ENCODE measurements around the gene CYP3A7. TPM values are rescaled to one million over a fixed set of nuclear protein-coding genes. Genes with fewer than 3 reads are reported as not detected.

The CYP3A7 gene
- total RNA-seq, 1 donor from 2014 or later: not detected

DNA sequence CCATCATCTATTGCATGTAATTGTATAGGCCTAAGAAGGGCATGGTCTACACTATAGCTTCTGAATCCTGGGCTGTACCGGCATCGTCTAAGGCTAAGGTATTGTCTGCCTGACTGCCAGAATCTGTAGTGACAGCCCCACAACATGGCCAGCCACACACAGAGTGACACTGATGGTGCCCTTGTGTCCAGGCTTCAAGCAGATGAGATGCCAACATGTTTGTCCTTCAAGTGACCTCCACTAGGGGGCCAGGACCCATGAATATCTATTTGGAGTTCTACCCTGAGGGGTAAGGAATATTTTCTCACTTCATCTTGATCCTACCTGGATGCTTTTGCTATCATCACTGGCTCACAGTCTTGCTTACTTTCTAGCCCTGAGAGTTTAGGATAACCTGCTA lies 1.5 kb downstream of the CYP3A7 start:
- no peak overlapping the region for H3K4me3 ChIP-seq (ENCODE audit: low read depth, low read length)
- no peaks in the 10 kb centered on the region for H3K36me3 ChIP-seq (ENCODE audit: control insufficient read depth, insufficient read depth, low read length)
- TF ChIP-seq, protein P1, sequence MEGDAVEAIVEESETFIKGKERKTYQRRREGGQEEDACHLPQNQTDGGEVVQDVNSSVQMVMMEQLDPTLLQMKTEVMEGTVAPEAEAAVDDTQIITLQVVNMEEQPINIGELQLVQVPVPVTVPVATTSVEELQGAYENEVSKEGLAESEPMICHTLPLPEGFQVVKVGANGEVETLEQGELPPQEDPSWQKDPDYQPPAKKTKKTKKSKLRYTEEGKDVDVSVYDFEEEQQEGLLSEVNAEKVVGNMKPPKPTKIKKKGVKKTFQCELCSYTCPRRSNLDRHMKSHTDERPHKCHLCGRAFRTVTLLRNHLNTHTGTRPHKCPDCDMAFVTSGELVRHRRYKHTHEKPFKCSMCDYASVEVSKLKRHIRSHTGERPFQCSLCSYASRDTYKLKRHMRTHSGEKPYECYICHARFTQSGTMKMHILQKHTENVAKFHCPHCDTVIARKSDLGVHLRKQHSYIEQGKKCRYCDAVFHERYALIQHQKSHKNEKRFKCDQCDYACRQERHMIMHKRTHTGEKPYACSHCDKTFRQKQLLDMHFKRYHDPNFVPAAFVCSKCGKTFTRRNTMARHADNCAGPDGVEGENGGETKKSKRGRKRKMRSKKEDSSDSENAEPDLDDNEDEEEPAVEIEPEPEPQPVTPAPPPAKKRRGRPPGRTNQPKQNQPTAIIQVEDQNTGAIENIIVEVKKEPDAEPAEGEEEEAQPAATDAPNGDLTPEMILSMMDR (IDR thresholded peaks at IDR 0.05; ENCODE audit: insufficient read depth, low read length, poor library complexity, severe bottlenecking): peak; percentile 20
- no peak for DNase-seq (ENCODE audit: low read depth)
- H3K27me3 ChIP-seq (ENCODE audit: control insufficient read depth, insufficient read depth, low read length): no peaks in the 10 kb centered on the region

DNA sequence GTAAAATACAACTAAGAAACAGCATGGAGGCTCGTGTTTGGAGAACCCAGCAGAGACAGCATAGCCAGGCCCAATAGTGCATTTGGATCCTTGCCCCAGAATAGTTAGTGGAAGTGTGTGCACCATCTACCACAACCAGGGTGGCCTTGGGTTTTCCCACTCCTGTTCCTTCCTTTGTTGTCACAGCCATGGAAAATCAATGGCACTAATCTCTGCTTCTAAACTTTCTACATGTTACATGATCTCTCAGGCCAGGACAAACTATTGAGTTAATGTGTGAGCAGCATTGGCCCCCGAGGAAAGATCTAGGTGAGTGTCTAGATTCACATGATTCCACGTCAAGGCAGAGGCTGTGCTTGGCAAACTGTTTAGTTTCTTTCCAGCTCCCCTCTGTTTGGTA lies 2.0 kb downstream of the CYP3A7 start:
- DNase-seq (ENCODE audit: low read depth): no peak
- Histone ChIP-seq H3K36me3 (ENCODE audit: control insufficient read depth, insufficient read depth, low read length) (no peaks in the 10 kb centered on the region), H3K4me3 (ENCODE audit: low read depth, low read length) (no peak overlapping the region), H3K27me3 (ENCODE audit: control insufficient read depth, insufficient read depth, low read length) (no peaks in the 10 kb centered on the region)
- TF ChIP-seq, protein P1 (IDR thresholded peaks at IDR 0.05; ENCODE audit: insufficient read depth, low read length, poor library complexity, severe bottlenecking): no peak

DNA sequence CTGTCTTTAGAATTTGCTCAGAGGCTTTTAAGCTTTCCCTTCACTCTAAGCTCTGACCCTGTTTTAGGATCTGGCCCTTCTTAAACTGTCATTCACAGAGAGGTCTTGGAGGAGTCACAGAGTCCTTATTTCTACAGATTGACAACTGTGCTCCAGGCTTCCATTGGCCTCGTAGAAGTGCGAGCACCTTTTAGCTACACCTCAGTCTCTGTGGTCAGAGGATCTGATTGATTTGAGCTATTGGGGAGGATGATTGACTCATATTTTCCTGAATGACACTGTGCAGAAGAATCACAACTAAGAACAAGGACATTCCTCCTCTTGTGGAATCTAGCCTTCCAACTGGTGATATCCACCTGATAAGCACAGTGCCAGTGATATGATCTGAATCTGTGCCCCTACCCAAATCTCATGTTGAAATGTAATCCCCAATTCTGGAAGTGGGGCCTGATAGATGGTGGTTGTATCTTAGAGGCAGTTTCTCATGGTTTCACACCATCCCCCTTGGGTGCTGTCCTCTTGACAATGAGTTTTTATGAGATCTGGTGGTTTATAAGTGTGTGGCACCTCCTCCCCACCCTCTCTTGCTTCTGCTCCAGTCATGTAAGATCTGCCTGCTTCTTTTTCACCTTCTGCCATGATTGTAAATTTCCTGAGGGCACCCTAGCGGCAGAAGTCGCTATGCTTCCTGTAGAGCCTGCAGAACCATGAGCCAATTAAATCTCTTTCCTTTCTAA lies 3.2 kb downstream of the CYP3A7 start:
- no peak for DNase-seq (ENCODE audit: low read depth)
- Histone ChIP-seq H3K36me3 (ENCODE audit: control insufficient read depth, insufficient read depth, low read length) (no peaks in the 10 kb centered on the region), H3K27me3 (ENCODE audit: control insufficient read depth, insufficient read depth, low read length) (no peaks in the 10 kb centered on the region), H3K4me3 (ENCODE audit: low read depth, low read length) (no peak overlapping the region)
- TF ChIP-seq, protein P1 (IDR thresholded peaks at IDR 0.05; ENCODE audit: insufficient read depth, low read length, poor library complexity, severe bottlenecking): no peak

DNA sequence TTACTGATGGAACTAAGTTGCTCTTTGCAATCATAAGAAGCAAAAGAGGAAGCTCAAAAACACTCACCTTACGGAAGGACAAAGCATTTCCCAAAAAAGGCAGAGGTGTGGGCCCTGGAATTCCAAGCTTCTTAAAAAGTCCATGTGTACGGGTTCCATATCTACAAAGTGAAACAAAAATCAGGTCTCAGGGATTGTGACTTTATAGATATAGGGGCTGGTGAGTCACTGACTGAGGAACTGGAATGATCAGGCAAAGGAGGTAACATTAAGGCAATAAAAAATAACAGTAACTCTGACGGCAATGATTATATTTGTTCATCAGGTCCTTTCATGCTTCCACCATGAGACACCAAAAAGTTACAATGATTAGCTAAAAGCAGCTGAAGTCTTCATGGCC lies 4.0 kb downstream of the CYP3A7 start:
- H3K4me3 ChIP-seq (ENCODE audit: low read depth, low read length): no peak overlapping the region
- no peaks in the 10 kb centered on the region for H3K36me3 ChIP-seq (ENCODE audit: control insufficient read depth, insufficient read depth, low read length)
- TF ChIP-seq, protein P1 (IDR thresholded peaks at IDR 0.05; ENCODE audit: insufficient read depth, low read length, poor library complexity, severe bottlenecking): no peak
- H3K27me3 ChIP-seq (ENCODE audit: control insufficient read depth, insufficient read depth, low read length): no peaks in the 10 kb centered on the region
- no peak for DNase-seq (ENCODE audit: low read depth)

DNA sequence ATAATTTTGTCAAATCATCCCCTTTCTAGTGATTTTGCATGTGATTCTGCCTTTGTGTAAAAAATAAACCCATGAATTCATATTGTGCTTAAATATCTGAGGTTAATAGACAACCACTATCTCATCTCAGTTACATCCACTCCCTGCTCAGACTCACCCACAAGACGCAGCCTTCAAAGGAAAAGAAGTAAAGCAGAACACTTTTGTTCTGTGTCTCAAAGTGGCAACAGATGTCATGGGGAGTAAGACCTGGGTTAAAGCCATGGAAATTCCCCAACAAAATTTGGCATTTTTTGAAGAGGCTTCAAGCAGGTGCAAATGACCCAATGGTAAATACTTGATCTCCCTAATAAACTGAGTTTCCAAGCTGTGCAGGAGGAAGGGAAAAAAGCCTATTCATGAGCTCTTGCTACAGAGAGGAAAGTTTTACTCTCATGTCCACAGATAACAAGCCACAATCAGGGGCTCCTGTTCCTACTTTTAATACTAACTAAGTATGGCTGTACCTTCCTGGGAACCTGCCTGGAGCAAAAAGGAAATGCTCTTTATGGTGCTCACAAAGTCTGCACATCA lies 4.7 kb downstream of the CYP3A7 start:
- no peak for DNase-seq (ENCODE audit: low read depth)
- Histone ChIP-seq H3K27me3 (ENCODE audit: control insufficient read depth, insufficient read depth, low read length) (no peaks in the 10 kb centered on the region), H3K36me3 (ENCODE audit: control insufficient read depth, insufficient read depth, low read length) (no peaks in the 10 kb centered on the region), H3K4me3 (ENCODE audit: low read depth, low read length) (no peak overlapping the region)
- TF ChIP-seq, protein P1 (IDR thresholded peaks at IDR 0.05; ENCODE audit: insufficient read depth, low read length, poor library complexity, severe bottlenecking): no peak
